ENCODE measurements around the gene FCN1.

The FCN1 gene

DNA sequence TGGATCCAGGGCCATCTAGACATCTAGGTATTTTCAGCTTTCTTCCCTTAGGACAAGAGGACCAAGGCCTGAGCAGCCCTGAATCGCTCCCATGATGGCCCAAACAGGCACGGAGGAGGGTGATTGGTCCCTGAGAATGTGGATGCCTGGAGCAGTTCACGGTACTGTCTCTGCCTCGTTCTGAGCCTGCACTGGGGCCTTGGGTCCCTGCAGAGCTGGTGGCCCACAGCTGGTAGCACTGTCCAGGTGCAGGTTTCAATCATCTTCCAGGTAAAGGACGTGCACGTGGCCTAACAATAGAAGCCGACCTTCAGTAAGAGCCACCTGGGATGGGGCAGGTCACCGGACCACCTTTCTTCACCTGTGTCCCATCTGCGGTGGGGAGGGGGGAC lies 19.4 kb upstream of the FCN1 start:
- no peak for DNase-seq (ENCODE audit: low read depth in 2 of 2)

GRCh38 chr9:134936346-134937163 lies 18.8 kb upstream of the FCN1 start:
- DNase-seq (ENCODE audit: low read depth in 2 of 2): no peak

- no peak for DNase-seq (ENCODE audit: low read depth in 2 of 2)
These were observed 18.1 kb upstream of the FCN1 start for GRCh38 chr9:134935701-134936345.

DNA sequence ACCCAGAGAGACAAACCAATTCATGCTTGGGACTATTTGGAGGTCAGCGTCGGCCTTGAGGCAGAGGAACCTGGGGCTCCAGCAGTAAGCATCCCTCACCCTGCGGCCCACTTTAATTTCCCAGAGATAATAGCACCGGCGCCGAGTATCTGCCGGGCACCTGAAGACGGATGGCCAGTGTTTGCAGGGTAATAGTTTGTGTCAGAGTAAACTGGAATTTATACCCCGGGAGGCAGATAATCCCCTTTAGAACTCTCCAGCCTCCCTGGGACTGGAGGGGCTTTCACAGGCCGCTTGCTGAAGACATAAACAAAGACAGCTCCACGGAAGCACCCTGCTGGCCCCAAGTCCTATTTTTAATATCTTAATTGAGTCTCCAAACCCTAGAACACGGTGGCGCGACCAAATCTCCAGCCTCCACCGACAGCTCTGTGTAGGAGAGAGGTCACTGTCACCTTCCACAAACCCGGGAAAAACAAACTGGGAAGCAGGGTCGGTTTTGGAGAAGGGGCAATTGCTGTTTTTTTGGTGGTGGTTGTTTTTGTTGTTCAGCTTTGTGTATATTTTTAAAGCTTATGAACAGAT lies 17.4 kb upstream of the FCN1 start:
- DNase-seq (ENCODE audit: low read depth in 2 of 2): no peak

DNA sequence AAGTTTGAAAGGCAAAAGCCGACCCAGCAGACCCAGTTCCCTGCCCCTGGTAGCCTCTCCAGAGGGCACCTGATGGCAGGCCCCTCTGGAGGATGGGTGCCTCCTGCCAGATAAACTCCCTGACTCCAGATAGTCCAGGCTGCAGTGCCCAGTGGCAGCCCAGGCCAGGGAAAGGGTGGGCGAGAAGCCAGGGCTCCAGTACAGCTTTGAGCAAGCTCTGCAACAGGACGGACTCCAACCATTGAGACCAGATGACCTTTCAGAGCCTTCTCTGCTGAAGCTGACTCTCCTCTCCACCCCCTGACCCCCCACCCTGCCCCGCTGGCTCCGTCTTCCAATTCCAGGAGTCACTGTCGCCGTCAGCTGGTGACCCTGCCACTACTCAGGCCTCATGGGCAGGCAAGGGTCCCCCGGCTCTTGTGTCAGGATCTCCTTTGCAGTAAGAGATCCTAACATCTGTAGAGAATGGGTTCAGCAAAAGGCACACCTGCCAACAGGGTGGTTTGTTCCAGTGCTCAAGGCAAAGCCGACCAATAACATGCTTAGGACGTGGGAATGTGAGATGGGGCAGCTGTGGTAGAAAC lies 15.5 kb upstream of the FCN1 start:
- DNase-seq (ENCODE audit: low read depth in 2 of 2): no peak

GRCh38 chr9:134932606-134933005 lies 14.9 kb upstream of the FCN1 start:
- DNase-seq (ENCODE audit: low read depth in 2 of 2): no peak

GRCh38 chr9:134932171-134932570 lies 14.5 kb upstream of the FCN1 start:
- DNase-seq (ENCODE audit: low read depth in 2 of 2): no peak

DNA sequence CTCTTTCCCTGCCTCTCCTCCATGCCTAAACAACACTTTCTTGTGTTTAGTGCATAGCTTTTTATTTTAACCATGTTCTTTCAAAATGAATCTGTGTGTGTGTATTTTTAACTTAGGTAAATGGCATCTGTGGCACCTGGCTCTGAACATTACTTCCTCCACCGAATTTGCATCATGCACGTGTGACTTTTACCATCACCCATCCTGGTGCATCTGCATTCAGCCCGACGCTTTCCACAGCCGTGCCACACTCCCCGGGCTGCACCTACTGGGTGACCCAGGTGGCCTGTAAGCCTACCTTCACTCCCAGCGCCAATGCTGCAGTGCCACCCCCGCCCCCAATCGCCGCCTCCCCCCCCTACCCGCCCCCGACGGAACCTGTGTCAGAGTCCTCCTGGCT lies 12.7 kb upstream of the FCN1 start:
- DNase-seq (ENCODE audit: low read depth in 2 of 2): no peak

- no peak for DNase-seq (ENCODE audit: low read depth in 2 of 2)
These were observed 11.8 kb upstream of the FCN1 start for GRCh38 chr9:134929193-134930158.

- DNase-seq (ENCODE audit: low read depth in 2 of 2): no peak
These were observed 10.9 kb upstream of the FCN1 start for GRCh38 chr9:134928436-134929192.

DNA sequence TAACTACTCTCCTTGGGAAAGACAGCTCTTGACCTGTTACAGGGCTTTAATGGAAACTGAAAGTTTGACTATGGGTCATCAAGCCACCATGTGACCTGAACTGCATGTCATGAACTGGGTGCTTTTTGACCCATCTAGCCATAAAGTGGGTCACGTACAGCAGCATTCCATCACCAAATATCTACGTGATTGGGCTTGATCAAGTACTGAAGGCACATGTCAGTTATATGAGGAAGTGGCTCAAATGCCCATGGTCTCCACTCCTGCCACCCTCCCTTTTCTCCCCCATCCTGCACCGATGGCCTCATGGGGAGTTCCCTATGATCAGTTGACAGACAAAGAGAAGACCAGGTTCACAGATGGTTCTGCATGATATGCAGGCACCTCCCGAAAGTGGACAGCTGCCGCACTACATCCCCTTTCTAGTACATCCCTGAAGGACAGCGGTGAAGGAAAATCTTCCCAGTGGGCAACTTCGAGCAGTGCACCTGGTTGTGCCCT lies 7.3 kb upstream of the FCN1 start:
- DNase-seq (ENCODE audit: low read depth in 2 of 2): no peak

DNA sequence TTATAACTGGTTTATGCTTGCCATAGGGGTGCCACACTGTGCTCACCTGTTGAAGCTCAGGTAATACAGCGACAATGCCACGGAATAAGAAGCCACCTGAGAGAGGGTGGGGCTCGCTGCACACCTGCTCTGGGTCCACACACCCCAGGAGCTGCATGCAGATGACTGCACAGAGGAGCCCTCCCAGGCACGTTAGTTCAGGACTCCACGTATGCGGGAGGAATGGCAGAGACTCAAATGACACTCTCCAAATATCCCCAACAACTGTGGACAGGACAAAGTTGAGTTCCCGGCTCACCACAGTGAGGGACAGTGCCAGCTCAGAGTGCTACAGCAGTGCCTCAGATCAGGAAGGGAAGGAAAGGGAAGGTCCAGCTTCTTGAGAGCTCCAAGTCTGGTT lies 5.8 kb upstream of the FCN1 start:
- no peak for DNase-seq (ENCODE audit: low read depth in 2 of 2)

DNA sequence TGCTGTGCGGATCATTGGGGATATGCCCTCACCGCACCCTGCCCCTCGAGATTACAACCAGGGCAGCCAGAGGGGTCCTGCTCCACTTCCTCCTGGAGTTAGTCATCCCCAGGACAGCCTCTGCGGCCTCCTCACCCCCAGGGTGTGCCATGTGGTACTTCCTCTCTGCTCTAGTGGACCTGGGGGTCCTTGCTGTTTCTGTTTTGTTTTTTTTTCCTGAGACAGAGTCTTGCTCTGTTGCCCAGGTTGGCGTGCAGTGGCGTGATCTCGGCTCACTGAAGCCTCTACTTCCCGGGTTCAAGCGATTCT lies 5.2 kb upstream of the FCN1 start:
- no peak for DNase-seq (ENCODE audit: low read depth in 2 of 2)

- no peak for DNase-seq (ENCODE audit: low read depth in 2 of 2)
These were observed 4.6 kb upstream of the FCN1 start for GRCh38 chr9:134922066-134922931.

- no peak for DNase-seq (ENCODE audit: low read depth in 2 of 2)
These were observed 1.6 kb upstream of the FCN1 start for GRCh38 chr9:134919303-134919702.

GRCh38 chr9:134918646-134919045 lies 934 bp upstream of the FCN1 start:
- no peak for DNase-seq (ENCODE audit: low read depth in 2 of 2)

GRCh38 chr9:134916161-134916665 lies 1.5 kb downstream of the FCN1 start:
- no peak for DNase-seq (ENCODE audit: low read depth in 2 of 2)

DNA sequence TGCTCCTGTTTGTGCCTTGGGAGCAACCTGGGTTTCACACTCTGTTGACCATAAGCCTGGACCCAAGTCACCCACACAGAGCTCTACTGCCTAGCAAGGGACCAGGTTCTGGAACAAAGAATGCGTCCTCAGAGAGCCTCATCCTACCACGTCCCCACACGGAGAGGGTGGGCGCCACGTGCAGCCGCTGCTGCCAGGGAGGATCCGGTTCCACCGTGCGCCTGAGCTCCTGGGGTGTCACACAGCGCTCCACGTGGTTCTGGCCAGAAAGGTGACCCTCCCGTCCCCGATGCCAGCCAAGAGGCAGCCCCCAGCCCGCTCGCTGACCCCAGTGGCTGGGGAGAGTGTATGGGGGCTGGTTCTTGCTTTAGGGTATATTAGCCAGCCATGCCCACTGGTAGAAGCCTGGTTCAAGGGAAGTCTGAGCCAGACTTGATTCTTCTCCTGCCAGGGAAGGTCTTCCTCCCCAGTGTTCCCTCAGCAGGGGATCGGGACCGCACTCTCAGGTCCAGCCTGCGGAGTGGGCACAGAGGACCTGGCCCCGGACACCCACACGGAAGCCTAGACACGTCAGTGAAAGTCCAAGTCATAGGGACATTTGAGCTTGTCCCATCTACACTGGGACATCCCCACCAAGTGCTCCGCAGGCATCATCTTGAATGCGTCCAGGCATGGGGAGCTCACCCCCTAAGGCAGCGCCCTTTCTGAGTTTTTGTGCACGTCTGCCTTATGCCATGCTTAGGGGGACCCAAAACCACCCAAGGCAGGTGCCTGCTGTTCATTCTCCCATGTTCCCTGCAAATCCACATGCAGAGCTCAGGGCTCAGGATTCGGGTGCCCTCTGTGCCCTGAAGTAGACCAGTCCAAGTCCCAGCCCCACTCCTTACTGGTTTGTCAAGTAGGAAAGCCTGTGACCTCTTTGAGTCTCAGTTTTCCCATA lies 2.4 kb downstream of the FCN1 start:
- no peak for DNase-seq (ENCODE audit: low read depth in 2 of 2)

- no peak for DNase-seq (ENCODE audit: low read depth in 2 of 2)
These were observed 3.2 kb downstream of the FCN1 start for GRCh38 chr9:134914501-134914834.

Measured in fibroblast of skin of left biceps (primary cell).